ENCODE results near the gene ATPAF1. TPM values are rescaled to one million over a fixed set of nuclear protein-coding genes. Genes with fewer than 3 reads are reported as not detected.
"Not testable (repeated sequence)": the region's sequence is repeated elsewhere in the genome, so short reads cannot be mapped to it uniquely, and the experiment has no call there.

Gene ATPAF1, protein sequence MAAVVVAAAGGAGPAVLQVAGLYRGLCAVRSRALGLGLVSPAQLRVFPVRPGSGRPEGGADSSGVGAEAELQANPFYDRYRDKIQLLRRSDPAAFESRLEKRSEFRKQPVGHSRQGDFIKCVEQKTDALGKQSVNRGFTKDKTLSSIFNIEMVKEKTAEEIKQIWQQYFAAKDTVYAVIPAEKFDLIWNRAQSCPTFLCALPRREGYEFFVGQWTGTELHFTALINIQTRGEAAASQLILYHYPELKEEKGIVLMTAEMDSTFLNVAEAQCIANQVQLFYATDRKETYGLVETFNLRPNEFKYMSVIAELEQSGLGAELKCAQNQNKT
- 41.2 and 42.1 TPM in 2 replicates for total RNA-seq (2014; rRNA removed)
- polyA plus RNA-seq (2012), result 24.6 TPM

DNA sequence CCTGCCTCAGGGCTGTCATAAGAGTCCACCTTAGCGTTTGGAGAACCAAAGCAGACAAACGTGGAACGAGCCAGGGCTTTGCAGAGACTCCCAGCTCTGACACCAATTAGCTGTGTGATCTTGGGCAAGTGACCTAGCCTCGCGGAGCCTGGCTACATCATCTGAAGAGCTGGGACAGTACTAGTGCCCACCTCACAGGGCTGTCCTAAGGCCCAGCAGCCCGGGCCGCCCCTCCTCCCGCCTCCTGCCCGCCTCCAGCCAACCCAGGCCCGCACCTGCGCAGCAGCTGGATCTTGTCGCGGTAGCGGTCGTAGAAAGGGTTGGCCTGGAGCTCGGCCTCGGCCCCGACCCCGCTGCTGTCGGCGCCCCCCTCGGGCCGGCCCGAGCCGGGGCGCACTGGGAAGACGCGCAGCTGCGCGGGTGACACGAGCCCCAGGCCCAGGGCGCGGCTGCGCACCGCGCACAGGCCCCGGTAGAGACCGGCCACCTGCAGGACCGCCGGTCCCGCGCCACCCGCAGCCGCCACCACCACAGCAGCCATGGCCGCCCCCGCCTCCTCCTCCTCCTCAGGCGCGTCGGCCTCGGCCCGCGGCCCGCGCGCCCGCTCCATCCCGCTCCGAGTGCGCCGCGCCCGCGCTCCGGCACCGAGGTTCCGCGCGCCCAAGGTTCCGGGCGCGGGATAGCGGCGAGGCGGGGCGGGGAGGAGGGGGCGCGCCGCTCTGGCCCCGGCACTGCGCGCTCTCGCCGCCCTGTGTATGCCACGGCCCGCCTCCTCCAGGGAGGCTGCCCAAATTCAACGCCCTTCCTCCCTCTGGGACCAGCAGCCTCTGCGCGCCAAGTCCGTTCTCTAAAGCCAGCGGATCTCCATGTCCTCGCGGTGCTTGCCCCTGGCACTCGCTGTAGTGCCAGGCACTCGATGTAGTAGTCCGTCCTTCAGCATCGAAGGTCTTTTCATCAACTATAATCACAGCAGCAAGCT is at the start of gene ATPAF1:
TSS of gene ATPAF1 (minus strand) at position 583 of the 979 bp plus-strand sequence. CDS start at position 541, 42 bp downstream.
- DNase-seq (ENCODE audit: low read depth), result peak; percentile 69

DNA sequence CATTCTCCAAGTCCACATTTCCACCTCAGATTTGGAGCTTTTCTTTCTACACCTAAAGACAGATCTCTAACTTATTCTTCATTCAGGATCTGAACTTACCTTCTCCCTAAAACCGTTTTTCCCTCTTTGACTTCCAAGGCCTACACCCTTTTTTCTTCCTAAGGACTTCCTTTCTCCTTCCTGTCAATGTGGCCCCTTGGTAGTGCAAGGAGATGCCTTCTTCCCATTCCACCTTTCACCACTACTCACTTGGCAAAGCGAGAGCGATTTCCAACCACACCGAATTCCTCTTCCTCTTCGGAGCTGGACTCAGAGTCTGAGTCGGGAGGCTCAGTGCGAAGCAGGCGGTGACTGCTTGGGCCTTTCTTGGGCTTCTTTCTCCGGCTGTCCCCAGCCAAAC is 49.5 kb upstream of the ATPAF1 start:
- DNase-seq (ENCODE audit: low read depth), result no peak

DNA sequence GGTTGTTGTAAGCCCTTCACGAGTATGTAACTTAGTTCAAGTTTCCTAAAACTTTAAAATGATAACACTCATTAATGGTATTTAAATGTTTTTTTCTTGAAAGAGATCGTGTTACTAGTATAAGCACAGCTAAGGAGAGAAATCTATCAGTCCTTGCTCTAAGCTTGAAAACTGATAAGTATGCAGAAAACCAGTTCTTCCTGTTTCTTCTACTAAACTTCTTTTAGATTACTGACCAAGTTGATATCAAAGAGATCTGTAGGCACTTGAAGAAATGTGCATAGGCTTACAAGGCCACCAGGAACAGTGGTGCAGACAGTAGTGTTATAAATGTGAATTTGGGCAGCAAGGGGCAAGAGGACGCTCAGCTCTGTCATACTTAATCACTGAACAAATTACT is 46.8 kb upstream of the ATPAF1 start:
- no peak for DNase-seq (ENCODE audit: low read depth)

DNA sequence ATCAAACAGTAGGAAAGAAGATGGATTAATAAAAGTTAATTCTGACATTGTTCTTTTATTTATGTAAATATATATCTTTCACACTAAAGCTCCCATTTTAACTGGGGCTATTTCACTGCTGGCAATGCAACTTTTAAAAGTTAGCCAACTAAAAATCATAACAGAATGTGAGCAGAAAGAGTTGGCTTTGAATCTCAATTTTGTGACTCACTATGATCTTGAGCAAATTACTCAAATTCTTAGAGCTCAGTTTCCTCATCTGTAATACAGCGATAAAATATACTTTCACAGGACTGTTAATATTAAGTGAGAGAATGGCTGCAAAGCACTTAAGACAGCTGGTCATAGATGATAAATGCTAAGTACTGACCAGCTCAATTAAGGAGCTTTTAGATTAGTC is 40.0 kb upstream of the ATPAF1 start:
- DNase-seq (ENCODE audit: low read depth), result no peak

DNA sequence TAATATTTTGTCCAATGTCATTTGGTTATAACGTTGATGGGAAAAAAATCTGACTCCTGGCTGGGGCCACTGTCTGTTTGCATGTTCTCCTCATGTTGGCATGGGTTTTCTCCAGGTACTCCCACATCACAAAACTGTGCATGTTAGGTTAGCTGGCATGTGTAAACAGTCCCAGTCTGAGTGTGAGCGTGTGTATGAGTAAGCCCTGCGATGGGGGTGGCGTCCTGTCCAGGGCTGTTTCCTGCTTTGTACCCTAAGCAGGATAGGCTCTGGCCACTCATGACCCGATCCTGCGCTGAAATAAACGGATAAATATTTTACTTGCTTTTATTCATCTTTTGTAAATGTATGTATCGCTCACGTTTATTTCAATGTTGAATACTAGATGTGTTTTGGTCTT is 37.2 kb upstream of the ATPAF1 start:
- DNase-seq (ENCODE audit: low read depth), result no peak

DNA sequence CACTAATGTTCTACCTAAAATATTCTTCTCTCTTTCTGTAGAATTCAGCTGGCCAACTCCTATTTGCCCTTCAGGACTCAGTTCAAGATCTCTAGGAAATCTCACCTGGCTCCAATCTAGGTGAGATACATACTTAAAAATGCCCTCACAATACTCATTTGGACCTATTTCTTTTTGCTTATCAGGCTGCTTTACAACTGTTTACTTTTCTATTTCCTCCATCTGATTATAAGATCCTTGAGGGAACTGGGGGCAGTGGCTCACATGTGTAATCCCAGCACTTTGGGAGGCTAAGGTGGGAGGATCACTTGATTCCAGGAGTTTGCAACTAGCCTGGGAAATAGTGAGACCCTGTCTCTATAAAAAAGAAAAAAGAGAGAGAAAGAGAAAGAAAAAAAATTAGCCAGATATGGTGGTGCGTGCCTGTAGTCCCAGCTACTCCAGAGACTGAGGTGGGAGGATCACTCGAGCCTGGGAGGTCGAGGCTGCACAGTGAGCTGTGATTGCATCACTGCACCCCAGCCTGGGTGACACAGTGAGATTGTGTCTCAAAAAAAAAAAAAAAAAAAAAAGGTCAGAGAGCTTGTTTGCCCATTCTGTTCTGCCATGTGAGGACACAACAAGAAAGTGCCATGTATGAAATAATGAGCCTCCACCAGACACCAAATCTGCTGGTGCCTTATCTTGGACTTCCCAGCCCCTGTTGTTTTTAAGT is 35.9 kb upstream of the ATPAF1 start:
- no peak for DNase-seq (ENCODE audit: low read depth)

DNA sequence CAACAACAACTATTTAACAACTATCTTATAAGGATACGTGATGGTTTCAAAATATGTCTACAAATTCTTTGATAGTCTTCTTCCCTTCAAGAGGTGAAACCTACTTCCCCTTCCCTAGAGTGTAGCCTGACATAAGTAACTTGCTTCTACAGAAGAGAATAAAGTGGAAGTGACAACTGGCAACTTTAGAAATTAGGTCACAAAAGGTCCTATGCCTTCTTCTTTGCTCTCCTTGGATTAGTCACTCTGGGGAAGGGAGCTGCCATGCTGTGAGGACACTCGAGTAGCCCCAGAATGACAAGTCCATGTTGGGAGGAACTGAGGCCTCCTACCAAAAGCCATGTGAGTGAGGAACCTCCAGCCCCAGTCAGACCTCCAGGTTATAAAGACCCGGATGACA is 31.5 kb upstream of the ATPAF1 start:
- no peak for DNase-seq (ENCODE audit: low read depth)

DNA sequence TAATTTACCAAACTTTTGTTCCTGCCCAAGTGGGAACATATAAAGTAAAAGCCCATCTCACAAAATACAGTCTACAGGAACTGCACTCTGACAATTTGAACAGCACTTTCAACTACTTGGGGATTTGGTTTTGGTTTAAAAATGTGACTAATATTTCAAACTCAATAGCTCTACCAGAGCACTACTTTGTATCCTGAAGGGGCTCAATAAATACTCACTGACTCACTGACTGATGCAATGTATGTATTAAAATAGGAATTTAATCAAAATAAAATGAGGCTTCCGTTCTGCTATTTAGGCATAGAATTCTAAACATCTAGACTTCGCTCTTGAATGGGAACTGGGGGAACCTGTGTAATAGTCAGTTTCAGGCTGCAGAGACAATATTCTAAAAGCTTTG is 28.9 kb upstream of the ATPAF1 start:
- DNase-seq (ENCODE audit: low read depth), result no peak

DNA sequence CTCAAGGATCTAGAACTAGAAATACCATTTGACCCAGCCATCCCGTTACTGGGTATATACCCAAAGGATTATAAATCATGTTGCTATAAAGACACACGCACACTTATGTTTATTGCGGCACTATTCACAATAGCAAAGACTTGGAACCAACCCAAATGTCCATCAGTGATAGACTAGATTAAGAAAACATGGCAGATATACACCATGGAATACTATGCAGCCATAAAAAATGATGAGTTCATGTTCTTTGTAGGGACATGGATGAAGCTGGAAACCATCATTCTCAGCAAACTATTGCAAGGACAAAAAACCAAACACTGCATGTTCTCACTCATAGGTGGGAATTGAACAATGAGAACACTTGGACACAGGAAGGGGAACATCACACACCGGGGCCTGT is 26.5 kb upstream of the ATPAF1 start:
- not testable (repeated sequence) for DNase-seq (ENCODE audit: low read depth)

DNA sequence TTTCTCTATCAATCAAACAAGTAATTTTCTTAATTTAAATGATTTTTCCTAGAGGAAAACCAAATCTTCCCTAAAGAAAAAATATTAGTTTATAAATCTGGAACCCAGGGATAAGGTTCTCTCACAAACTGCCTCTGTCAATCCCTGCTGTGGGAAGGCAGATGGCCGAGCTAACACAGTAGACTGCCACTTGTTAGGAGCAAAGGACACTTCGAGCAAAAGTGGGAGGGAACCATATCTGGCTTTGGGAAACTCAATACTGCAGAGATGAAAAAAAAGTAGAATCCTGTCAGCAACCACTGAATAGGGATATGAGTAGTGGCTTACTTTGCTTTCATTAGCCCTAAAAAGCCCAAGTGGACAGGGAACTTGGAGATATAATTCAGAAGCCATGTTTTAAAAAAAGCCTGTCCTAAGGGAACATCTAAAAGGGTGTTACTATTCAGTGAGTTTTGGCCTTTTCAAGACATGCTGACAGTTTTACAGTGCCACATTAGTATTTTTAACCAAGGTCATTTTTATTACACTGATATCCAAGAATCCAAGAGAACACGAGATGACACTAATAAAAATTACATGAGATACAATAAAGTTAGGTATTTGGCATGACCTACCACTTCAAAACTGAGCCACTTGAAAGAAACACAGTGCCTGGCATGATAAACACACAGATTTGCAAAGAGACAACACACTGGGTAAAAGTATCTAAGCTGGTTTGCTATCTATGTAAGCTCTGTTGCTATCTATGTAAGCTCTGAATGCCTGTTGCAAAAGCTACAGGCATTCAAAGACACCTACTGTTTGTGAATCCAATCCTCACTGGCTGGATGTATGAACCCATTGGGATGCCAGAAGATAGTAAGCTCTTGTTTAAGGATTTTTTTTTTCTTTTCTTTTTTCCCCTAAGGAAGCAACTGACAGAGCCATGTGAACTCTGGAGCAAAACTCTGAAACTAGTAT is 24.9 kb upstream of the ATPAF1 start:
- DNase-seq (ENCODE audit: low read depth), result no peak

DNA sequence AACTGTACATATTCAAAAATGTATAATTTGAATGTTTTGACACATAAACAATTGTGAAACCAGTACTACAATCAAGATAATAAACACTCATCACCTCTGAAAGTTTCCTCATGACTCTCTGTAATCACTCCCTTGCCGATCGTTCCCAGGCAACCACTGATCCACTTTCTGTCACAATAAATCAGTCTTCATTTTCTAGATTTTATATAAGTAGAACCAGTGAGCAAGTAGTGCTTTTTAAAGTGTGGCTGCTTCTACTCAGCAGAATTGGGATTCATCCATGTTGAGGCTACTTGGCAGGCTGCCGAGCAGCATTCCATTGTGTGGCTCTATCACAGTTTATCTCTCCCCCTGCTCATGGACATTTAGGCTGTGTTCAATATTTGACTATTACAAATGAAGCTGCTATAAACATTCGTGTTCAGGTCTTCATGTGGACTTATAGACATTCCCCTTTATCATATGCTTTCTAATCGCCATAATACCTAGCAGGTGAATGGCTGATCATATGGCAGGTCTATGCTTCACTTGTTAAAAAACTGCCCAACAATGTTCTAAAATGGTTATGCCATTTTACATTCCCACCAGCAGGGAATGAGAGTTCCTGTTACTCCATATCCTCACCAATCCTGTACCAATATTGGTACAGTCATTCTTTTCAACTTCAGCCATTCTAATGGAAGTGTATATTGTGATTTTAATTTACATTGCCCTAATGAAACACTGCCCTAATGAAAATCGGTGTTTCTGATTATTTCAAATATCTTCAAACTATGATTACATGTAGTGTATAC is 24.0 kb upstream of the ATPAF1 start:
- no peak for DNase-seq (ENCODE audit: low read depth)

DNA sequence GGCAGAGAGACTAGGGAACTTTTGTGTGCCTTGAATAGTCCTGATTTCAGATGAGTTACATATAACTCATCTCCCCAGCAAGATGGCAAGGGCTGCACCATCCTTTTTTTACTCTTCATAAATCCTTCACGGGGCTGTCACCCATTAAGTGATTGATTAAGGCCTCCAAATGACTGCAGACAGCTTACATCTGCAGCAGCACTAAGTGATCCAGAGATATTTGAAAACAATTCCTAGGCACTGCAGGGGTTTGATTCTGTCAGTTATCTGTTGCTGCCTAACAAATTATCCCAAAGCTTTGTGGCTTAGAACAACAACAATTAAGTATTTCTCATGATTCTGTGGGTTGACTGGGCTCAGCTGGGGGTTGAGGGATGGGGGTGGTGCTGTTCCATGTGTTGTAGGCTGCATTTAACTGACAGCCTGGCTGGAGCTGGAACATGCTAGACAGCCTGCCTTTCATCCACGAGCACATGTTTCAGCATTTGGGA is 22.8 kb upstream of the ATPAF1 start:
- DNase-seq (ENCODE audit: low read depth), result no peak

DNA sequence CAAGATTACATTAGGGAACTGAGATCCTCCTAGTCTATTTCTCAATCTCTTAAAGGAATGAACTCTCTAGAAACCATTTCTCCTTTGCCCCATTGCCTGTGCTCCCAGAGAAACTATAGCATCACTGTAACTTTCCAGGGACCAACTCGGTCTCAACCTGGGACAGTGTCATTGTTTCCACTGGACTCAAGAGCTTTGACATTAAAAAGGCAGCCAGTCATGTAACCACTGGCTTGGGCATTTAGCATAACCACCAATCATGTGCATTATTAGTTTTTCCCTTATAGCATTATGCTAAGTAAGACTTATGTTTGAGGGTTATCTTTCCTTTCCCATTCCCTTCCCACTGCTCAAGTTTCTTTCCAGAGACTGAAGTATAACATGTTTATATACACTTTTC is 21.7 kb upstream of the ATPAF1 start:
- no peak for DNase-seq (ENCODE audit: low read depth)

DNA sequence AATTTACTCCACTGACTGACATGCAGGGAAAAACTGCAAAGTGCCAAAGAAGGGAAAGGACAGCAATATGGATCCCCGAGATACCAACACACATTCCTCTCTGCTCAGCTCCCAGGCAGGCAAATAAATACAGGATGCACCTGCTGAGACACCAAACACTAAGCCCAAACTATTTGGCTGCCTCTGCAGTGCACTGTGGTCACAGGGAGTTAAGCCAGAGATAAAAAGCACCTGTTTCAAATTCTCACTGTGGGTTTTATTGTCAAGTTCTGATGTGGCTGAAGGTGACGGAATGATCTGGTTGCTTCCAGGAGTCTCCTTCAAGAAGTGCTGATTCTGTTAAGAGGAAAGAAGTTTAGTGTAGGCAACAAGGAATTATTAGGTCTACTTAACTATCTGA is 21.2 kb upstream of the ATPAF1 start:
- peak; percentile 26 for DNase-seq (ENCODE audit: low read depth)

DNA sequence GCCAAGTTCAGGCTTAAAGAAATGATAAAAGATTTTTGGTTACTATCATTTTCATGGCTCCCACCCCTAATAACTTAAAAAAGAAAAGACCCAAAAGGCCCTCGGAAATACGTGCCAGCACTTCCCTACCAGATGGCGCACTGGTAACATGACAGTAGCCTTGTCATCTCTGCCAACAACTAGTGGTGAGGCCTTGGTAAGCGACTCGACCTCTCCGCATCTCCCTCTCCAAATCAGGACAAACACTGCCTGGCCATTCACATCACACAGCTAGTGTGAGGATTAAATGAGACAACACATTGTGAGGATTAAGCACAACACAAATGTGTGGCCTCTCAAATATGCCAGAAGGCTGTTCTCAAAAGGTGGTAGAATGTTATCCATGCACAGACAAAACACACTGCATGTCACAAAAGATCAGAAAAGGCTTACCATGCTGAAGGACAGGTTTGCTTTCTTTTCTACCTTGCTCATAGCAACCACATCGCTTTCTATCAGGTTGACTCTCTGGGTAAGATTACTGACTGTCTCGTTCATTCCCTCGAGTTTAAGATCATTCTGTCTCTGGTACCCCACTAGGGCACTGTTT is 19.9 kb upstream of the ATPAF1 start:
- DNase-seq (ENCODE audit: low read depth), result no peak

DNA sequence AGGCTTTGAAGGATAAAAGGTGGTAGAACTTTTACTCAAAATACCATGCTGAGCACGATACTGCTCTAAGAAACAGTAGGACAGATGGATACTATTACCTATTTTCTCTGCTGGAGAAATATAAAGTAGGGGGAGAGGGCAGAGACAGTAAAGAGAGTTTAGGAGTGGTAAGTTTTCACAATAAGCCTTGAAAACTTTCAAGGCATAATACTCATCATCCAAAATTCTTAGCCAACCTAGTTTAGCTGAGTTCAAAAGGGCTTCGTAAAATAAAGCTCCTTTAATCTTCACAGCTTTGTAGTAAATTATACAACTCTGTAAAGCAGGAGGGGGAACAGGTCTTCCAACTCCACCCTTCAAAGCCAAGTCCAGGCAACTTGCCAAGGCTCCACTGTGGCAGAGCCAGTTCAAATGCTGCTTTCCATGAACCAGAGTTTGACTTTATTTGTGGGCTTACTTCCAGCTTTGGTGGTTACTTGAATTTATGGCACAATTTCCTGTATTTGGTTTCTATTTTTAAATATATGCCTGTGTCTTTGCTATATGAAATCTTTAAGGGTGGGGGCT is 19.0 kb upstream of the ATPAF1 start:
- DNase-seq (ENCODE audit: low read depth), result no peak

DNA sequence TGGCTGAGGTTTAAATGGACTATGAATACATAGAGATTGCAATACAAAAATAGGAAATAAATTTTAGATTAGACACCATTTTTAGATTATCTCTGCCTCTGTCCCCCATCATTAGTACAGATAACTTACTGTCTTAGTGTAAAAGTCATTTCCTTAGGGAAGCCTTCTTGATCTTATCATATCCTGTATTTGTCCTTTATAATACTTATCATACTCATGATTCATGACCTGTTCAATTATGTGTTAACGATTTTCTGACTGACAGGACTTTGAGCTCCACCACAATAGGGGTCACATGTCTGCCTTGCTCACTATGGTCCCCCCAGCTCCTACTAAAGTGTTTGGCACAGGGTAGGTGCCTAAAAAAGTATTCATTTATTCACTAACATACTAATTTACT is 18.1 kb upstream of the ATPAF1 start:
- DNase-seq (ENCODE audit: low read depth), result no peak

DNA sequence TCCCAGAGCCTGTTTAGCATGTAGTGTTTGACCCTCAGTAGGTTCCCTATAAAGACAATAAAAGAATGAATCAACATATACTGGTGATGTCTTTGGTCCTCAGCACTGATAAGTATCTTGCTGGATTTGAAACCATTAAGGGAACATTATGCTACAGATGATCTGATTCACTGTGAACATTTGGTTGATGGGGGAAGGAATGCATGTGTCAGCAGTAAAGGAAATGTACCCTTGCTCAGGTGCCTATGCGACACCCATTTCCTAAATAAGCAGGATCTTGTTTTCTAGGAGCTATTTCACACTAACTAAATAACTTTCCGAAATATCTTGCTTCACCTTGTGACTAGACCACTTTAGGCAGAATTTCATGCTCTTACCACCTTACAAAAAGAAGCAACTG is 16.5 kb upstream of the ATPAF1 start:
- no peak for DNase-seq (ENCODE audit: low read depth)

DNA sequence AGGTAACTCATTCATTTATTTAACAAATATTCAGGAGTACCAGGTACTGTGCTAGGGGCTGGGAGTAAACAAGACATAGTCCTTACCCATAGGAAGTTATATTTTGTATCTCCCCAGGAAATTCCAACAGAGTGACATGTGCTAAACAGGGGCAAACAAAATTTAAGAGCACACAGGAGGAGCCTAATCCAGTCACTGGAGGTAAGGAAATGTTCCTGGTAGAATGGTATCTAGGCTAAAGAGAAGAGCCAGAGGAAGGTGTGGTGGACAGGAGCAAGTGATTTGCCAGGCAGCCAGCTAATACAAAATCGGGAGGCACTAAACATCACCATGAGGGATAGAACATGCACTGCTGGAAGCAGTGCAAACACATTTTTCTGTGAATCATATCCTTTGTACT is 13.9 kb upstream of the ATPAF1 start:
- no peak for DNase-seq (ENCODE audit: low read depth)
